Vagina (tissue), 2 donors: ENCODE data around the gene BRSK2.

Experiments
- POLR2A ChIP-seq, 2 donors: fragments of 450-650 bp; IDR thresholded peaks; one replicate each; pipeline ENCODE4 v1.6.1; 2017; ENCODE audit warnings: antibody characterized with exemption in 2 of 2, mild to moderate bottlenecking in 2 of 2, moderate library complexity in 2 of 2
- POLR2AphosphoS5 ChIP-seq, 2 donors: sonication (generic); formaldehyde crosslinking; IDR thresholded peaks; one replicate each; pipeline ENCODE4 v1.9.0; 2017; ENCODE audit warnings: antibody characterized with exemption in 2 of 2, mild to moderate bottlenecking in 2 of 2, low read depth in 1 of 2; ENCODE audit not compliant: insufficient read depth in 1 of 2
- TF ChIP-seq, protein P1 (sequence below), 3 experiments: fragments of 450-650 bp in 2 of 3; fragments of 200-600 bp in 1 of 3; sonication (generic) in 1 of 3; IDR thresholded peaks; one replicate each; pipeline ENCODE4 v1.5.1; 2017 to 2019; ENCODE audit warnings: antibody characterized with exemption in 3 of 3, mild to moderate bottlenecking in 2 of 3, moderate library complexity in 2 of 3

GRCh38 chr11:1435820-1436467 lies 46.2 kb downstream of the BRSK2 start:
- TF ChIP-seq POLR2A (IDR thresholded peaks at IDR 0.05) (no peak), POLR2AphosphoS5 (IDR thresholded peaks at IDR 0.05; ENCODE audit: insufficient read depth in 1 of 2, low read depth in 1 of 2) (no peak)
- TF ChIP-seq, protein P1, sequence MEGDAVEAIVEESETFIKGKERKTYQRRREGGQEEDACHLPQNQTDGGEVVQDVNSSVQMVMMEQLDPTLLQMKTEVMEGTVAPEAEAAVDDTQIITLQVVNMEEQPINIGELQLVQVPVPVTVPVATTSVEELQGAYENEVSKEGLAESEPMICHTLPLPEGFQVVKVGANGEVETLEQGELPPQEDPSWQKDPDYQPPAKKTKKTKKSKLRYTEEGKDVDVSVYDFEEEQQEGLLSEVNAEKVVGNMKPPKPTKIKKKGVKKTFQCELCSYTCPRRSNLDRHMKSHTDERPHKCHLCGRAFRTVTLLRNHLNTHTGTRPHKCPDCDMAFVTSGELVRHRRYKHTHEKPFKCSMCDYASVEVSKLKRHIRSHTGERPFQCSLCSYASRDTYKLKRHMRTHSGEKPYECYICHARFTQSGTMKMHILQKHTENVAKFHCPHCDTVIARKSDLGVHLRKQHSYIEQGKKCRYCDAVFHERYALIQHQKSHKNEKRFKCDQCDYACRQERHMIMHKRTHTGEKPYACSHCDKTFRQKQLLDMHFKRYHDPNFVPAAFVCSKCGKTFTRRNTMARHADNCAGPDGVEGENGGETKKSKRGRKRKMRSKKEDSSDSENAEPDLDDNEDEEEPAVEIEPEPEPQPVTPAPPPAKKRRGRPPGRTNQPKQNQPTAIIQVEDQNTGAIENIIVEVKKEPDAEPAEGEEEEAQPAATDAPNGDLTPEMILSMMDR (IDR thresholded peaks at IDR 0.05): no peak
